ENCODE measurements around the gene MRGPRF.
"Not testable (repeated sequence)": the region's sequence is repeated elsewhere in the genome, so short reads cannot be mapped to it uniquely, and the experiment has no call there.

Gene MRGPRF

GRCh38 chr11:69000831-69001242, 12.2 kb downstream of the MRGPRF start:
- TF ChIP-seq, protein P1, sequence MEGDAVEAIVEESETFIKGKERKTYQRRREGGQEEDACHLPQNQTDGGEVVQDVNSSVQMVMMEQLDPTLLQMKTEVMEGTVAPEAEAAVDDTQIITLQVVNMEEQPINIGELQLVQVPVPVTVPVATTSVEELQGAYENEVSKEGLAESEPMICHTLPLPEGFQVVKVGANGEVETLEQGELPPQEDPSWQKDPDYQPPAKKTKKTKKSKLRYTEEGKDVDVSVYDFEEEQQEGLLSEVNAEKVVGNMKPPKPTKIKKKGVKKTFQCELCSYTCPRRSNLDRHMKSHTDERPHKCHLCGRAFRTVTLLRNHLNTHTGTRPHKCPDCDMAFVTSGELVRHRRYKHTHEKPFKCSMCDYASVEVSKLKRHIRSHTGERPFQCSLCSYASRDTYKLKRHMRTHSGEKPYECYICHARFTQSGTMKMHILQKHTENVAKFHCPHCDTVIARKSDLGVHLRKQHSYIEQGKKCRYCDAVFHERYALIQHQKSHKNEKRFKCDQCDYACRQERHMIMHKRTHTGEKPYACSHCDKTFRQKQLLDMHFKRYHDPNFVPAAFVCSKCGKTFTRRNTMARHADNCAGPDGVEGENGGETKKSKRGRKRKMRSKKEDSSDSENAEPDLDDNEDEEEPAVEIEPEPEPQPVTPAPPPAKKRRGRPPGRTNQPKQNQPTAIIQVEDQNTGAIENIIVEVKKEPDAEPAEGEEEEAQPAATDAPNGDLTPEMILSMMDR (IDR thresholded peaks at IDR 0.05; ENCODE audit: insufficient read depth, missing control alignments): no peak
- DNase-seq (ENCODE audit: insufficient read length, low spot score): no peak
- FAIRE-seq: no peak

DNA sequence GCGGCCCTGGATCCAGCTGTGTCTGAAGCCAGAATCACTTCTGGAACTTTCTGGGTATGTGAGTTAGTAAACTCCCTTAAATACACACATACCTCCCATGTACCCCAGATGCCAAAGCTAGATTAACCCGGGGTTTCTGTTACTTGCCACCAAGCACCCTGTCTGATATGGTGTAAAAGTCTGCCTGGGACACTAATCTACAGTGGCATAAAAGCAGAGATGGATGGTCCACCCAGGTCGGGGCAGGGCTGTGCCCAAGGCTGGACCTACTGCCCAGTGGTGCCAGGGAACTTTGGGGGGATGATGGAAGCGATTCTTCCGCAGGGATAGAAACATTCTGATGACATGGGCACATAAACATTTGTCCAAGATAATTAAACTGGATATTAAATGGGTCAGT, 12.7 kb downstream of the MRGPRF start:
- no peak for FAIRE-seq
- TF ChIP-seq, protein P1 (IDR thresholded peaks at IDR 0.05; ENCODE audit: insufficient read depth, missing control alignments): no peak

DNA sequence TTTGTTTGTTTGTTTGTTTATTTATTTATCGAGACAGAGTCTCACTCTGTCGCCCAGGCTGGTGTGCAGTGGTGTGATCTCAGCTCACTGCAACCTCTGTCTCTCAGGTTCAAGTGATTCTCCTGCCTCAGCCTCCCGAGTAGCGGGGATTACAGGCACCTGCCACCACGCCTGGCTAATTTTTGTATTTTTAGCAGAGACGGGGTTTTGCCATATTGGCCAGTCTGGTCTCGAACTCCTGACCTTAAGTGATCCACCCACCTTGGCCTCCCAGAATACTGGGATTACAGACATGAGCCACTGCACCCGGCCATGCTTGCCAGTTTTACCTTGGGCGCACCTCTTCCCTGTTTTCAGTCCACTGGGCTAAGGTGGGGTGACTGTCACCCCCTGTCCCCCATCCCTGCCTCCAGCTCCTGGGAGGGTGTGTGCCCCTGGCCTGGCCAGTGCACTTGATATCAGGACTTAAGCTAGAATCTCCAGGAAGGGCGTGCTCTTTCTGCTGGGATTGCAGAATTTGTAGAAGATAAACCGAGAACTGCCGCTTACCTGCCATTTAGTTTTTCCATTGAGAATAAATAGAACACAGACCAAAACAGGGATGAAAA, 13.2 kb downstream of the MRGPRF start:
- DNase-seq (ENCODE audit: insufficient read length, low spot score); FAIRE-seq: not testable (repeated sequence)

More for the DNA sequence above, 12.7 kb downstream of the MRGPRF start:
- no peak for DNase-seq (ENCODE audit: insufficient read length, low spot score)

DNA sequence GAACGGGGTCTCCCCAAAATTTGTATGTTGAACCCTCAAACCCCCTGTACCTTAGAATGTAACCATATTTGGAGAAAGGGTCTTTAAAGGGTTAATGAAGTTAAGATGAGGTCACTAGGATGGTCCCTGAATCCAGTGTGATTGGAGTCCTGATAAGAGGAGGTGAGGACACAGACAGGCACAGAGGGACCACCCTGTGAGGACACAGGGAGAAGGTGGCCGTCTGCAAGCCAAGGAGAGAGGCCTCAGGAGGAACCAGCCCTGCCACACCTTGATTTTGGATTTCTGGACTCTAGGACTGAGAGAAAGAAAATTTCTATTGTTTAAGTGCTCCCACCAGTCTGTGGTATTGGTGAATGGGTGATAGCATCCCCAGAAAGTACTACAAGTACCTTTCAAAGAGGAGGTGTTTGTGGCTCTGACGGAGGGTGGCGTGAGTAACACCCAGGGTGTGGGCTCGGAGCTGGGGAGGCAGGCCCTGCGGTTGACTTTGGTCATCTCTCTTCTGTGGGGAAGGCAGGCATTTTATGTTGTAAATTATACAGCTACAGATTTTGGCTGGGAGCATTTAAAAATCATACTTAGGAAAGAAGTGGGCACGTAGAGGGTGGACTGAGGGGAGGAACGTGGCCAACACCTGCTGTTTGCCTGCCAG, 13.8 kb downstream of the MRGPRF start:
- DNase-seq (ENCODE audit: insufficient read length, low spot score): no peak
- TF ChIP-seq, protein P1 (IDR thresholded peaks at IDR 0.05; ENCODE audit: insufficient read depth, missing control alignments): no peak
- no peak for FAIRE-seq

DNA sequence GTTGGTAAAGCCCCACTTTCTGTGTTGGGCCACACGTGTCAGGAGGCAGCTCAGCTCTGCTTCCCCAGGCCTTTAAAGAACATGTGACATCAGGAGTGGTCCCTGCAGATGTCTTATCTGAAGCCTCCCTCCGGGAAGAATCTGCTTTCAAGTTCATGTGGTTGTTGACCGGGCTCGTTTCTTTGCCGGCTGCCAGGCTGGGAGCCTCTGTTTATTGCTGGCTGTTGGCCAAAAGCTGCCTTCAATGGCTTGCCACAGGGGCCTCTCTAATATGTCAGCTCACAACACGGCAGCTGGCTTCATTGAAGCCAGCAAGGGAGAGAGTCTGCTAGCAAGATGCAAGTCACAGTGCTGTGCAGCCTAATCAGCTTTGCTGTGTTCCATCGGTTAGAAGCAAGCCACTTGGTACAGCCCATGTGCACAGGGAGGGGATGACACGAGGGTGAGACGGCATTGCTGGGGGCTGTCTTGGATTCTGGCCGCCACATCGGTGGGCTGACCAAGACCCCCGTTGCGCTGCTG, 14.6 kb downstream of the MRGPRF start:
- FAIRE-seq (no peak), DNase-seq (ENCODE audit: insufficient read length, low spot score) (no peak)
- TF ChIP-seq, protein P1 (IDR thresholded peaks at IDR 0.05; ENCODE audit: insufficient read depth, missing control alignments): no peak

- TF ChIP-seq, protein P1 (IDR thresholded peaks at IDR 0.05; ENCODE audit: insufficient read depth, missing control alignments): no peak
- DNase-seq (ENCODE audit: insufficient read length, low spot score): no peak
- FAIRE-seq: no peak
Measured at GRCh38 chr11:68997995-68998348, 15.1 kb downstream of the MRGPRF start.

DNA sequence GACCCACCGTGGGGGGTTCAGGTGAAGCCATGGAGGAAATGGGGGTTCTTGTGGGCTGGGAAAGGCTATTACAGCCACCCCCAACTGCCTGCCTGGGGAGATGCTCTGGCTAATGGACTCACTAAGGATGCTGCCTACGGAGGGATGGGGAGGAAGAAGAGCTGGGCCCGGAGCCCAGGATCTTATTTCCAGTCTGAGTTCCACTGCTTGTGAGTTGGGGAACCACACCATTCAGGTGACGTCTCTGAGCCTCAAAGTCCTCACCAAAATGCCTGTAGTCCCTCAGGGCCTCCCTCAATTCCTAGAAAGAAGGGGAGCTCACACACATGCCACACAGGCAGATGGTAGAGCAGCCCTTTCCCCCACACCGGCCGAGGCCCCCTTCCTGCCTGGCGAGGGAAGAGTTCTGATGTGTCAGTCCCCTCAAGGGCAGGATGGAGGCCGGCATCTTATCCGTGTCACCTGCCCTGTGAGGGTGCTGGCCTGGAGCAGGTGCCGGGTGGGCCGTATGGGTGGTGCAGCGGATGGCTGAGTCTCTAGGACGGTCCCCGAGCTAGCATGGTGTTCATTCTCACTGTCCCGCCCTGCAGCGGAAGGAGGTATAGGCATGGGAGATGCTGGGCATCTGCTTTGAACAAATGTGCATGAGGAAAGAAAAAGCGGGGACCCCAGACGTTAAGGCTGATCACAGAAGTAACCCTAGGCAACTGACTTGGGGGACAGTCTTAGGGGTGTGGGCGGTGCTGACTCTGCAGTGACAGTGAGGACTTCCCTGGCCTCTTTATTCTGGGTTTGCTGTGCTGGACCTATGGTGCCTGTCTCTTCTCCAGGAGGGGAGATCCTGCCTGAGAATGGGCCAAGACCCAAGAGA, 15.7 kb downstream of the MRGPRF start:
- FAIRE-seq (no peak), DNase-seq (ENCODE audit: insufficient read length, low spot score) (no peak)
- TF ChIP-seq, protein P1 (IDR thresholded peaks at IDR 0.05; ENCODE audit: insufficient read depth, missing control alignments): no peak
